ENCODE results near the gene RPL22.

RPL22 gene

DNA sequence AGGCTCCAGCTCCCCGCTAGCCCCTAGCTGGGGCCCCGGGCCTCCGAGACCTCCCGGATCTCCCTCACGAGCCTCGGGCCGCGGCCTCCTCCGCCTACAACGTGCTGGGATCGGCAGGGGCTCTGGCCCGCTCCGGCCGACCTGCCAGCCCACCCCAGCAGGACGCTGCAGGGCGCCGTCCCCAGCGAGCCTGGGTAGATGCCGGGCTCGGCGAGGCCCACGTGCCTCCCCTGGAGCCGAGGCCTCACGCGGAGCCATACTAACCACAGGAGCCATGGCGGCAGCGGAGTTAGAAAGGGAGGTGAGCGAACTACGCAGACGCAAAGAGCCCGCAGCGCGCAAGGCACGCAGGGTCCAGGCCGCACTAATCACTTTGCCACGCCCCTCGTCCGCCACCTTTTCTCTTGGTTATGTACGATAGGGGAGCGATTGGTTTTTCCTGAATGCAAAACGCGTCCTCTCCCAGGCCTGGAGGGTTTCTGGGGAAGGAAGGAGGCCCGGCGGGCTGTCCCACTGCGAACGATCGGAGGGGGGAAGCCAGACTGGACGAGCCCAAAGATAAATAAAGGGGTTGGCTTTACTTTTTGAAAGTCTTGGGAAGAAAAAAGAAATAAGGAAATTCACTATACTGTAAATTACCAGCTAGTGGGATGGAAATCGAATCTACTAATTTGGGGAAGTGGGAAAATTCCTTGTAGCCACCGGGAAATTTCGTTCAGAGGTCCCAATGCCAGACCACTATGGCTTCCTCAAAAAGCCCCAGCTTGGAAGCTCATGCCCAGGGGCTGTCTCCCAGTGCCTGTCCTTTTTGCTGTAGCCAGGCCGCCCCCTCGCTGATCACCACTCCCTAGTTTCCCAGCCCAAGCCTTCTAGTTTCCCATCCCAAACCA lies at the start of gene RPL22:
TSS of gene RPL22 (minus strand) at position 298 of the 890 bp plus-strand sequence. CDS start at position 276, 22 bp downstream.
- TF ChIP-seq, protein P1, sequence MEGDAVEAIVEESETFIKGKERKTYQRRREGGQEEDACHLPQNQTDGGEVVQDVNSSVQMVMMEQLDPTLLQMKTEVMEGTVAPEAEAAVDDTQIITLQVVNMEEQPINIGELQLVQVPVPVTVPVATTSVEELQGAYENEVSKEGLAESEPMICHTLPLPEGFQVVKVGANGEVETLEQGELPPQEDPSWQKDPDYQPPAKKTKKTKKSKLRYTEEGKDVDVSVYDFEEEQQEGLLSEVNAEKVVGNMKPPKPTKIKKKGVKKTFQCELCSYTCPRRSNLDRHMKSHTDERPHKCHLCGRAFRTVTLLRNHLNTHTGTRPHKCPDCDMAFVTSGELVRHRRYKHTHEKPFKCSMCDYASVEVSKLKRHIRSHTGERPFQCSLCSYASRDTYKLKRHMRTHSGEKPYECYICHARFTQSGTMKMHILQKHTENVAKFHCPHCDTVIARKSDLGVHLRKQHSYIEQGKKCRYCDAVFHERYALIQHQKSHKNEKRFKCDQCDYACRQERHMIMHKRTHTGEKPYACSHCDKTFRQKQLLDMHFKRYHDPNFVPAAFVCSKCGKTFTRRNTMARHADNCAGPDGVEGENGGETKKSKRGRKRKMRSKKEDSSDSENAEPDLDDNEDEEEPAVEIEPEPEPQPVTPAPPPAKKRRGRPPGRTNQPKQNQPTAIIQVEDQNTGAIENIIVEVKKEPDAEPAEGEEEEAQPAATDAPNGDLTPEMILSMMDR (conservative IDR thresholded peaks at IDR 0.05; ENCODE audit: low read length) = no peak
- DNase-seq (ENCODE audit: low read depth) = peak; percentile 99
- peak within 1 kb of the TSS; percentile 96 for H3K4me3 ChIP-seq (ENCODE audit: low read length)

DNA sequence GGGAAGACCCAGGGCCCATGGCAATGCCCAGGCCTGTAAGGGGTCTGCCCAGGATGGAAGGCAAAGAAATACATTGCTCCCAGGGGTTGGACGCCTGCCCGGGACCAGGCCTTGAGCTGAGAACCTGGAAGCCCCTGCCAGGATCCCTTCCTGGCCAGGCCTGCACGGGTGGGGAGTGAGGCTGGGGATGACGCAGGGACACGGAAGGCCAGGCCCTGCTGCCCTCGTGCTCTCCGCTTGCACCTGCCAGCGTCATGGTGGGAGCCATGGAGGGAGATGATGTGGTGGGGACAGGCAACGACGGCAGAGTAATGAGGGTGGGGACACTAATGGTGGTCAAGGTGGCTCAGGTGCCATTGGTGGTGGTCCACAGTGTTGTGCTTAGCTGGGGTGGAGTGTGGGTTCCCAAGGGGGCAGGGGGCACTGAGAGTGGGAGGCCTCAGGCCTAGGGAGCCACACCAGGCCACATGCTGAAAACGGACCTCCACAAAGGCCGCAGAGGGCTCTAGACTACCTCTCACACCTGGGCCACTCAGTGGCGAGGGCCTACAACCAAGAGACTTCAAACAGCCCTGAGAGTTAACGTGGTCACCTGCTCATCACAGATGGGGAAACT lies 48.9 kb upstream of the RPL22 start:
- H3K4me3 ChIP-seq (ENCODE audit: low read length) = no peak overlapping the region
- no peak for DNase-seq (ENCODE audit: low read depth)
- TF ChIP-seq, protein P1 (conservative IDR thresholded peaks at IDR 0.05; ENCODE audit: low read length) = no peak

- TF ChIP-seq, protein P1 (conservative IDR thresholded peaks at IDR 0.05; ENCODE audit: low read length) = no peak
Observed at GRCh38 chr1:6247651-6248050, 48.3 kb upstream of the RPL22 start.

GRCh38 chr1:6246497-6247467 lies 47.4 kb upstream of the RPL22 start:
- TF ChIP-seq, protein P1 (conservative IDR thresholded peaks at IDR 0.05; ENCODE audit: low read length) = peak; percentile 78
- DNase-seq (ENCODE audit: low read depth) = peak; percentile 63
- H3K4me3 ChIP-seq (ENCODE audit: low read length) = no peak overlapping the region

More at GRCh38 chr1:6247651-6248050, 48.3 kb upstream of the RPL22 start:
- H3K4me3 ChIP-seq (ENCODE audit: low read length) = no peak overlapping the region
- no peak for DNase-seq (ENCODE audit: low read depth)

- no peak for DNase-seq (ENCODE audit: low read depth)
- H3K4me3 ChIP-seq (ENCODE audit: low read length) = no peak overlapping the region
- TF ChIP-seq, protein P1 (conservative IDR thresholded peaks at IDR 0.05; ENCODE audit: low read length) = no peak
Observed at GRCh38 chr1:6245869-6246496, 46.6 kb upstream of the RPL22 start.

GRCh38 chr1:6245086-6245868 lies 45.9 kb upstream of the RPL22 start:
- TF ChIP-seq, protein P1 (conservative IDR thresholded peaks at IDR 0.05; ENCODE audit: low read length) = peak; percentile 65
- DNase-seq (ENCODE audit: low read depth) = peak; percentile 66
- H3K4me3 ChIP-seq (ENCODE audit: low read length) = no peak overlapping the region

Measured in AG10803 (cell line).